WTC11 (cell line): ENCODE measurements around the gene HYPK. TPM values are rescaled to one million over a fixed set of nuclear protein-coding genes. Genes with fewer than 3 reads are reported as not detected.

ENCODE experiments used
- ATAC-seq: fragments of 200-7000 bp; cut with Tn5 transposase; 2 replicates; pipeline ENCODE4 v1.10.0; 2021; ENCODE audit warnings: mild to moderate bottlenecking, moderate library complexity
- CTCF ChIA-PET: fragments of 300-600 bp; sonication (Branson Sonifier 250); formaldehyde crosslinking; loops from one replicate; lab custom pipeline; 2021; ENCODE audit warnings: antibody characterized with exemption; lab: Charles Lee
- POLR2A ChIA-PET: fragments of 350-600 bp; sonication (Branson Sonifier 250); formaldehyde crosslinking; loops from one replicate; lab custom pipeline; 2021; ENCODE audit warnings: antibody characterized with exemption; lab: Charles Lee
- DNase-seq: peaks from one replicate; pipeline ENCODE4 v3.0.0; 2021; ENCODE audit warnings: low spot score
- H3K27ac Mint-ChIP-seq: 2 replicates; pipeline ENCODE4 v1.8.0; 2021; ENCODE audit warnings: mixed read lengths
- H3K27me3 Mint-ChIP-seq: 2 replicates; pipeline ENCODE4 v1.8.0; 2021; ENCODE audit warnings: low read depth, mild to moderate bottlenecking, moderate library complexity, mixed read lengths
- H3K36me3 Mint-ChIP-seq: 2 replicates; pipeline ENCODE4 v1.8.0; 2021; ENCODE audit warnings: mixed read lengths
- H3K4me1 Mint-ChIP-seq: 2 replicates; pipeline ENCODE4 v1.8.0; 2022; ENCODE audit warnings: mixed read lengths
- H3K4me3 Mint-ChIP-seq: 2 replicates; pipeline ENCODE4 v1.8.0; 2021; ENCODE audit warnings: mild to moderate bottlenecking, moderate library complexity, mixed read lengths
- H3K9me3 Mint-ChIP-seq: 2 replicates; pipeline ENCODE4 v1.8.0; 2021; ENCODE audit warnings: mixed read lengths
- AR ChIP-seq: fragments of 250-450 bp; sonication (Bioruptor Pico); IDR thresholded peaks from 2 replicates; pipeline ENCODE4 v1.9.0; 2021; ENCODE audit warnings: mild to moderate bottlenecking
- ATF2 ChIP-seq: sonication (generic); formaldehyde crosslinking; IDR thresholded peaks from 2 replicates; pipeline ENCODE4 v1.8.1; 2022; ENCODE audit warnings: low read depth, missing genetic modification reagents, borderline replicate concordance
- CREB1 ChIP-seq: sonication (generic); formaldehyde crosslinking; IDR thresholded peaks from 2 replicates; pipeline ENCODE4 v1.8.0; 2023; ENCODE audit warnings: mild to moderate bottlenecking, missing genetic modification reagents
- CREM ChIP-seq: sonication (generic); formaldehyde crosslinking; IDR thresholded peaks from 2 replicates; pipeline ENCODE4 v1.8.1; 2022; ENCODE audit warnings: mild to moderate bottlenecking, missing genetic modification reagents, moderate library complexity
- ELF4 ChIP-seq: sonication (generic); formaldehyde crosslinking; IDR thresholded peaks from 2 replicates; pipeline ENCODE4 v1.8.1; 2022; ENCODE audit warnings: low read depth, mild to moderate bottlenecking, moderate library complexity, missing genetic modification reagents
- FOXK1 ChIP-seq: sonication (generic); formaldehyde crosslinking; IDR thresholded peaks from 2 replicates; pipeline ENCODE4 v1.8.0; 2022; ENCODE audit warnings: mild to moderate bottlenecking, moderate library complexity, missing genetic modification reagents
- FOXP4 ChIP-seq: sonication (generic); formaldehyde crosslinking; IDR thresholded peaks from 2 replicates; pipeline ENCODE4 v1.8.0; 2022; ENCODE audit warnings: mild to moderate bottlenecking, missing genetic modification reagents
- GRHL2 ChIP-seq: fragments of 250-450 bp; sonication (Bioruptor Pico); IDR thresholded peaks from 2 replicates; pipeline ENCODE4 v1.8.0; 2022; ENCODE audit warnings: mild to moderate bottlenecking, moderate library complexity; ENCODE audit not compliant: insufficient replicate concordance, severe bottlenecking
- GTF2I ChIP-seq: fragments of 250-450 bp; sonication (Bioruptor Pico); conservative IDR thresholded peaks from 2 replicates; pipeline ENCODE4 v1.4.0; 2021; ENCODE audit warnings: mild to moderate bottlenecking
- MAX ChIP-seq: sonication (generic); formaldehyde crosslinking; IDR thresholded peaks from 2 replicates; pipeline ENCODE4 v1.8.0; 2022; ENCODE audit warnings: mild to moderate bottlenecking, missing genetic modification reagents
- MXD4 ChIP-seq: fragments of 250-450 bp; sonication (Bioruptor Pico); IDR thresholded peaks from 2 replicates; pipeline ENCODE4 v1.8.0; 2021; ENCODE audit warnings: mild to moderate bottlenecking, moderate library complexity, borderline replicate concordance
- SMAD3 ChIP-seq: sonication (generic); formaldehyde crosslinking; IDR thresholded peaks from 2 replicates; pipeline ENCODE4 v1.8.0; 2022; ENCODE audit warnings: missing genetic modification reagents, mild to moderate bottlenecking, borderline replicate concordance
- STAT6 ChIP-seq: sonication (generic); formaldehyde crosslinking; conservative IDR thresholded peaks from 2 replicates; pipeline ENCODE4 v1.8.1; 2023; ENCODE audit warnings: mild to moderate bottlenecking, low read depth, missing genetic modification reagents, moderate library complexity
- TP53 ChIP-seq: sonication (generic); formaldehyde crosslinking; IDR thresholded peaks from 2 replicates; pipeline ENCODE4 v1.8.1; 2023; ENCODE audit warnings: mild to moderate bottlenecking, missing genetic modification reagents
- USF1 ChIP-seq: sonication (generic); formaldehyde crosslinking; IDR thresholded peaks from 2 replicates; pipeline ENCODE4 v1.8.0; 2022; ENCODE audit warnings: mild to moderate bottlenecking, missing genetic modification reagents
- ZBTB21 ChIP-seq: sonication (generic); formaldehyde crosslinking; IDR thresholded peaks from 2 replicates; pipeline ENCODE4 v1.8.1; 2023; ENCODE audit warnings: mild to moderate bottlenecking, missing genetic modification reagents, borderline replicate concordance
- ZNF138 ChIP-seq: sonication (generic); formaldehyde crosslinking; conservative IDR thresholded peaks from 2 replicates; pipeline ENCODE4 v1.8.1; 2022; ENCODE audit warnings: mild to moderate bottlenecking, moderate library complexity, missing genetic modification reagents
- ZNF219 ChIP-seq: sonication (generic); formaldehyde crosslinking; IDR thresholded peaks from 2 replicates; pipeline ENCODE4 v1.8.0; 2023; ENCODE audit warnings: missing genetic modification reagents, mild to moderate bottlenecking, borderline replicate concordance
- ZNF232 ChIP-seq: sonication (generic); formaldehyde crosslinking; IDR thresholded peaks from 2 replicates; pipeline ENCODE4 v1.8.0; 2022; ENCODE audit warnings: mild to moderate bottlenecking, missing genetic modification reagents
- ZNF263 ChIP-seq: sonication (generic); formaldehyde crosslinking; IDR thresholded peaks from 2 replicates; pipeline ENCODE4 v1.8.1; 2022; ENCODE audit warnings: low read depth, mild to moderate bottlenecking, moderate library complexity, missing genetic modification reagents
- total RNA-seq: library from RNA; stranded (reverse); gene quantifications from 3 replicates; pipeline ENCODE4 v1.2.3, GENCODE V29; 2021
- TF ChIP-seq, protein P1 (sequence below): sonication (generic); formaldehyde crosslinking; IDR thresholded peaks from 2 replicates; pipeline ENCODE4 v1.8.0; 2023; ENCODE audit warnings: missing genetic modification reagents
- TF ChIP-seq, protein P2 (sequence below): sonication (generic); formaldehyde crosslinking; IDR thresholded peaks from 2 replicates; pipeline ENCODE4 v1.8.1; 2023; ENCODE audit warnings: mild to moderate bottlenecking, missing genetic modification reagents, moderate library complexity
- TF ChIP-seq, protein P3 (sequence below): sonication (generic); formaldehyde crosslinking; conservative IDR thresholded peaks from 2 replicates; pipeline ENCODE4 v1.8.1; 2022; ENCODE audit warnings: mild to moderate bottlenecking, missing genetic modification reagents

Gene HYPK
- total RNA-seq, 1 experiment from 2014 or later: 22.0 TPM

DNA sequence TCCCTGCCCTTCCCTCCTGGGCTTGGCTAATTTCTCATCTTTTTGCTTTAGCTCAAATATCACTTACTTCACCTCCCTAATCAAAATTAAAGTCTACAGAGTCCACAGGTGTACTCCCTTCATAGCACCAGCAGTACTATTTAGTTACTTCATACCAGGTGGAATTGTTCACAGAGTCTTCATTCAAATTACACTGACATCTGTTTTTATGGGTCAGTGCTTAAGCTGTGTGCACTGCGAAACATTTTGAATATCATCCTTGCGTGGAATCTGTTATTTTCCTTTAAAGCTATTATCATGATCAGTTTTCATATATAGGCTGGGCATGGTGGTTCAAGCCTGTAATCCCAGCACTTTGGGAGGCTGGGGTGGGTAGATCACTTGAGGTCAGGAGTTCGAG, 11.0 kb upstream of the HYPK start (continued):
- TF ChIP-seq TP53 (no peak), CREB1 (CRISPR knock-in tag) (no peak), FOXK1 (no peak), MXD4 (CRISPR knock-in tag) (no peak)

DNA sequence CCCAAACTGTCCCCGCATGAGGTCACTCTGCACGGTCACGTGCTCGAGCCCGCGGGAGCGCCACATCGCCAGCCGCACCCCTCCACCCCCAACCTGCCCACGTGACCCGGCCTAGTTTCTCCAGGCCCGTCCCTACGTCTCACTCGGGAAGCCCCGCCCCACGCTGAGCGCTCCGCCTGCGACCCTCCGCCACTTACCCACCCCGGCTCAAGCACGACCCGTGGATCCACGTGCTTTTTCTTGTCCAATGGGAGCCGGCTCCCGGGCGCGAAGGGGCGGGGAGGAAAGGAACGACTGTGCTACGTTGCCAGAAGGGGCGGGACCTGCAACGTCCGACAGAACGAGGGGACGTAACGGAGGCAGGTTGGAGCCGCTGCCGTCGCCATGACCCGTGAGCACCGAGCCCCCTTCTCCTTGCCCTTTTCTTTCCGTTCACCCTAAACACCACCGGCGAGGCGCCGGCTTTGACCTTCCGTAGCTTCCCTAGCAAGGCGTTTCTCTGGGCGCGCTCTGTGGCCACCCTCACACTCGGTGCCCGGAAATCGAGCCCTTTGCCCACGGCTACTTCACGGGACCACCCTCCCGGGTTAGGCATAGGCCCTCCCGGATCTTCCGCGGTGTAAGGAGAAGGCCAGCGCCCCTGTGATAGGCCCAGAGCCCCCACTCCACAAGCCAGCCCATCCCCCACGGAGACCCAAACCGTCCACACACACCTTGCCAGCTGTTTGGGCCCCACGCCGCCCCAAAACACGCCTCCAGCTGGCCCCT, 8.2 kb upstream of the HYPK start, which contains the start of gene SERF2:
SERF2 (plus strand) TSS at position 328 of the 768 bp plus-strand sequence; CDS start at position 385, 57 bp downstream.
- H3K4me3 Mint-ChIP-seq: peak within 1 kb of the TSS; percentile 97
- H3K9me3 Mint-ChIP-seq: no peaks in the 10 kb centered on the region
- CTCF ChIA-PET: interaction anchor here (11.1 kb wide), 1 partner anchor 16 kb away, joined by 75 read pairs; the partner anchor contains the start of gene ELL3
- DNase-seq (peak; percentile 100), ATAC-seq (peak; percentile 94)
- peaks cover 43% of the 10 kb centered on the region for H3K4me1 Mint-ChIP-seq
- H3K36me3 Mint-ChIP-seq: peaks cover 39% of the 10 kb centered on the region
- POLR2A ChIA-PET: interaction anchor here (1.1 to 1.5 kb wide), 3 partner anchors 9 to 16 kb away, joined by 3 to 7 read pairs (median 6); partner anchors contain the start of gene ELL3
- H3K27ac Mint-ChIP-seq: peak within 1 kb of the TSS; percentile 98
- no peaks in the 10 kb centered on the region for H3K27me3 Mint-ChIP-seq
- TF ChIP-seq MAX (CRISPR knock-in tag): peak; percentile 89
- no peak for TF ChIP-seq ELF4 (CRISPR knock-in tag)
- TF ChIP-seq STAT6 (CRISPR knock-in tag): no peak
- TF ChIP-seq GTF2I (CRISPR knock-in tag): no peak
- no peak for TF ChIP-seq ZNF219 (CRISPR knock-in tag)
- TF ChIP-seq FOXP4: peak; percentile 35; the same call in 1 of the 2 replicates
- TF ChIP-seq GRHL2 (CRISPR knock-in tag): no peak
- TF ChIP-seq, protein P1, sequence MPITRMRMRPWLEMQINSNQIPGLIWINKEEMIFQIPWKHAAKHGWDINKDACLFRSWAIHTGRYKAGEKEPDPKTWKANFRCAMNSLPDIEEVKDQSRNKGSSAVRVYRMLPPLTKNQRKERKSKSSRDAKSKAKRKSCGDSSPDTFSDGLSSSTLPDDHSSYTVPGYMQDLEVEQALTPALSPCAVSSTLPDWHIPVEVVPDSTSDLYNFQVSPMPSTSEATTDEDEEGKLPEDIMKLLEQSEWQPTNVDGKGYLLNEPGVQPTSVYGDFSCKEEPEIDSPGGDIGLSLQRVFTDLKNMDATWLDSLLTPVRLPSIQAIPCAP: no peak
- TF ChIP-seq ZNF232 (CRISPR knock-in tag): peak; percentile 80
- TF ChIP-seq ZNF263: no peak
- TF ChIP-seq, protein P2, sequence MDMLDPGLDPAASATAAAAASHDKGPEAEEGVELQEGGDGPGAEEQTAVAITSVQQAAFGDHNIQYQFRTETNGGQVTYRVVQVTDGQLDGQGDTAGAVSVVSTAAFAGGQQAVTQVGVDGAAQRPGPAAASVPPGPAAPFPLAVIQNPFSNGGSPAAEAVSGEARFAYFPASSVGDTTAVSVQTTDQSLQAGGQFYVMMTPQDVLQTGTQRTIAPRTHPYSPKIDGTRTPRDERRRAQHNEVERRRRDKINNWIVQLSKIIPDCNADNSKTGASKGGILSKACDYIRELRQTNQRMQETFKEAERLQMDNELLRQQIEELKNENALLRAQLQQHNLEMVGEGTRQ (CRISPR knock-in tag): peak; percentile 98
- TF ChIP-seq, protein P3, sequence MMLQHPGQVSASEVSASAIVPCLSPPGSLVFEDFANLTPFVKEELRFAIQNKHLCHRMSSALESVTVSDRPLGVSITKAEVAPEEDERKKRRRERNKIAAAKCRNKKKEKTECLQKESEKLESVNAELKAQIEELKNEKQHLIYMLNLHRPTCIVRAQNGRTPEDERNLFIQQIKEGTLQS (CRISPR knock-in tag): no peak
- TF ChIP-seq USF1 (CRISPR knock-in tag): peak; percentile 99
- TF ChIP-seq CREM (CRISPR knock-in tag): 0 out of 2 replicates have a peak, but pooled peaks have one; percentile 58
- peak; percentile 68; the same call in 1 of the 2 replicates for TF ChIP-seq SMAD3 (CRISPR knock-in tag)
- no peak for TF ChIP-seq ZNF138 (CRISPR knock-in tag)
- 0 out of 2 replicates have a peak, but pooled peaks have one; percentile 14 for TF ChIP-seq AR
- TF ChIP-seq ATF2: no peak
- no peak; the same call in 1 of the 2 replicates for TF ChIP-seq ZBTB21 (CRISPR knock-in tag)
